Inflammatory macrophage (primary cell): ENCODE measurements around the gene PFN3.
"Not testable (repeated sequence)": the region's sequence is repeated elsewhere in the genome, so short reads cannot be mapped to it uniquely, and the experiment has no call there.

ENCODE experiments used
- DNase-seq, 2 donors: peaks; one replicate each; pipeline ENCODE4 v3.0.0-alpha.2; 2020 to 2022

Gene PFN3

GRCh38 chr5:177372034-177372896 lies 28.2 kb downstream of the PFN3 start:
- DNase-seq, result peak in 1 of 2 donors; percentile 23

- no peak for DNase-seq
These were observed 29.1 kb downstream of the PFN3 start for GRCh38 chr5:177371120-177372033.

DNA sequence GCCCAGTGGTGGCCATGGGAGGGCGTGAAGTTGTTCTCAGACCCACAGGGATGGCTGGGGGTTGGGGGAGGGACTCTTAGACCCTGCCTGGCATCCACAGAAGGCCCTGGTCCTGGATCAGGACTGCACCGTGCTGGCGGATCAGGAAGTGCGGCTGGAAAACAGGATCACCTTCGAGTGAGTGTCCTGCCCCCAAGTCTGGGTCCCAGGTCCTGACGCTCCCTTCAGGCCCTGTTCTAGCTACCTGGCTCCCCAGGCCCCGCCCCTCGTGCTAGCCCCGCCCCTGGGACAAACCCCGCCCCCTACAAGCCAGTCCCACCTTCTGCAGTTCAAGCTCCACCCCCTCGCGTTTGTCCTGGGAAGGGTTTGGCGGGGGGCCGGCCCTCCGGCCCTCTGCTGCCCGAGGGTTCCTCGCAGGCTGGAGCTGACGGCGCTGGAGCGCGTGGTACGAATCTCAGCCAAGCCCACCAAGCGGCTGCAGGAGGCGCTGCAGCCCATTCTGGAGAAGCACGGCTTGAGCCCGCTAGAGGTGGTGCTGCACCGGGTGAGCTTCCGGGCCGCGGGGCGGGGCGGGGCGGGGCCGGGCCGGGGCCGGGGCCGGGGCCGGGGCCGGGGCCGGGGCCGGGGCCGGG lies 29.9 kb downstream of the PFN3 start:
- DNase-seq, result peak; percentile 54 to 72

GRCh38 chr5:177369645-177370440 lies 30.6 kb downstream of the PFN3 start:
- DNase-seq, result no peak

DNA sequence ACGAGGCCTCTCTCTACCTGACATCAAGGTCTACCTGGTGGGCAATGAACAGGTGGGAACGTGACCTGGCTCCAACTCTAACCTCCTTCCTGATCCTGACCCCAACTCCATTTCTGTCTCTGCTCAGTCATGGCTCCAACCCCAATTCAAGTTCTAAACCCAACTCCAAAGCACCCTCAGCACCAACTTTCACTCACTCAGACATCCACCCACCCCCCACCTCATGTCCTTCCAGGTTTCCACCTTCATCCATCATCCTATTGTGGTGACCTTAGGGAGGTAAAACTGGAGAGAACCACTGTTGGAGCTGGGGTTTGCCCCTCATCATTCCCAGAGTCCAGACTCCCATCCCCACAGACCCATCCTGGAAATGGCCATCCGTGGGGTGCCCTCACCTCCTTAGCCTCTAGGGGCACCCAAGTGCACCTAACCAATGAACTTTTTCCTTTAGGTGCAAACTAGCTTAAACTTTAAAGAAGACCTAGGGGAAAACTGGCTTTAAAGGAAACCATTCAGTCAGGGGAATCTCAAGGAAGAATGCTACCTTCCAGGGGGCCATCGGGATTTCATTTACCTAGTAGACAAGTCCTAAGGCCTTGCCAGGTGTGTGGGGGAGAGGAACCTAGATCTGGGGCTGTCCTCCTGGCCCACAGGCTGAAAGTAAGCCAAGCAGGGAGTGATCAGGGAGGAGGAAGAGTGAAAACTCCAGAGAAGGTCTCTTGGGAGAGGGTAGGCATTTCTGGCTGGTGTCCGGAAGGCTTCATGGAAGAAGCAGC lies 31.4 kb downstream of the PFN3 start:
- peak; percentile 35 for DNase-seq

- DNase-seq, result no peak
These were observed 32.2 kb downstream of the PFN3 start for GRCh38 chr5:177367981-177368868.

DNA sequence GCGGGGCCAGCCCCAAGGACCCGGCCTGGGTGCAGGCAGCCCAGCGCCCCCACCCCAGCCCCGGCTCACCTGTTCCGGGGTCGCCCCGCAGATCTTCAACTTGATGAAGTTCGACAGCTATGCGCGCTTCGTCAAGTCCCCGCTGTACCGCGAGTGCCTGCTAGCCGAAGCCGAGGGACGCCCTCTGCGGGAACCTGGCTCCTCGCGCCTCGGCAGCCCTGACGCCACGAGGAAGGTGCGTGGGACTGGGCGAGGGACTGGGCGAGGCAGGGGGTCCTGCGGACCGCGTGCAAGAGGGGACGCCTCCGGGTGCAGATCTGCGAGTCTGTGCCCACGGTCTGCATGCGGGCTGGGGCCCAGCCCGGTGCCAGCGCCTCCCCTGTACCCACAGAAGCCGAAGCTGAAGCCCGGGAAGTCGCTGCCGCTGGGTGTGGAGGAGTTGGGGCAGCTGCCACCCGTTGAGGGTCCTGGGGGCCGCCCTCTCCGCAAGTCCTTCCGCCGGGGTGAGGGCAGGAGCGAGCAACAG lies 33.1 kb downstream of the PFN3 start:
- no peak for DNase-seq

DNA sequence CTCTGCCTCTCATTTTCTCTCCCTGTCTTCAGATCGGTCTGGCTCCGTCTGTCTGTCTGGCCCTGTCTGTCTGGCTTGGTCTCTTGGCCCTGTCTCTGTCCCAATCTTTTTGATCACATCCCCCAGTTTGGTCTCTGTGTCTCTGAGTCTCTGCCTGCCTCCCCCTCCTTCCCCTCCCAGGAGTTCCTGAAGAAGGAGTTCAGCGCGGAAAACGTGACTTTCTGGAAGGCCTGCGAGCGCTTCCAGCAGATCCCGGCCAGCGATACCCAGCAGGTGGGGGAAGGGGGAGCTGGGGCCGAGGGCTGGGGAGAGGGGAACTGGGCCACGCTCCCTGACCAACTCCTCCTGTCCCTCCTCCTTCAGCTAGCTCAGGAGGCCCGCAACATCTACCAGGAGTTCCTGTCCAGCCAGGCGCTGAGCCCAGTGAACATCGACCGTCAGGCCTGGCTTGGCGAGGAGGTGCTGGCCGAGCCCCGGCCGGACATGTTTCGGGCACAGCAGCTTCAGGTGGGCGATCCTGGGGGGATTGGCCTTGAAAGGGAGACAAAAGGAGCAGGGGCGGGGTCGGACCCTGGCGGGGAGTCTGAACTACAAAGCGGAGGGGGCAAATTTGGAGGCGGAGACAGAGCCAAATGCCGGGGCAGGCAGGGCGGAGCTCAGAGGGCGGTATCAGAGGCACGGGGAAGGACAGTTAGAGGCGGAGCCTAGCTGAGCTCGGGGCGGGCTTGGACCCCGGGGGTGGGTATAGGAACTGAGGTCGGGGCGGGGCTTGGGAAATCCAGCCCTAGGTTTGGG lies 33.7 kb downstream of the PFN3 start:
- DNase-seq, result no peak

GRCh38 chr5:177365845-177366527 lies 34.5 kb downstream of the PFN3 start:
- DNase-seq, result no peak

GRCh38 chr5:177364159-177364962 lies 36.1 kb downstream of the PFN3 start:
- DNase-seq, result peak; percentile 26 to 58

GRCh38 chr5:177363565-177363964 lies 36.9 kb downstream of the PFN3 start:
- DNase-seq, result no peak

DNA sequence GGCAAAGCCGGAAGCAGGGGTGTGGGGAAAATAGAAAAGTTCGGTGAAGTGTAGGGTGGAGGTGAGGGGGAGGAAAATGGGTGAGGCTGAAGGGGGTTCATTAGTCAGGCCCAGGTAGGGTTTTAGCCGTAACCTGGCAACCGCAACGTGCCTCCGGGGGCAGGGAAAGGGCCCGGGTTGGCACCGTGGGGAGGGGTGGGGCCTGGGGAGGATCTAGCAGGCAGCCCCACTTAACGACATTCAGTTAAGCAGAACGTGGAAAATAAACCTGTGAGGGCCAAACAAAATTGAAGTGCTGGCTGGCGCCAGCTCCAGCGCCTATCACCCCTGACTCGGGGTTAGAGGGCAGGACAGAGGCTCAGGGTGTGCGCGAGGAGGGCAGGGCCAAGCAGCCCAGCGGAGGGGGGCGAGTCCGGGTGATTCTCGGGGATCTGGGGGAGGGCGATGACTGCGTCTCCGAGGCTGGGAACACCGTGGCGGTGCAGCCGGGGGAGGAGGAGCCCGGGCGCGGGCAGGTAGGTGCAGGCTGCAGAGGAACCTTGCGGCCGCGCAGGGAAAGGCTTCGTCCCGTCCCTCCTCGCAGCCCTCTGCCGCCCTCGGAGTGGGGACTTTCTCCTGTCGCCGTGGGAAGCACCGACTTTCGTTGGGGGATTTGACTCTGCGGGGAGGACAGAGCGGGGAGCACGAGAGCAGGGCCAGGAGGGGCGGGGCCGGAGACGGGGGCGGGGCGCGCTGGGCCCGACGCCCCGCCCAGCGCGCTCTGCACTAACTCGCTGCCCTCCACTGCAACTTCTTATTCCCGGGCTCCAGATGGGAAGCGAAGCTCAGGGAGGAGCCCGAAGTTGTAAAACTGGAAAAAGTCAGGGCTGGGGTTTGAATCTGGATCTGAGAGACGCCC lies 37.6 kb downstream of the PFN3 start:
- peak in 1 of 2 donors; percentile 38 for DNase-seq

- no peak for DNase-seq
These were observed 38.2 kb downstream of the PFN3 start for GRCh38 chr5:177362292-177362609.

DNA sequence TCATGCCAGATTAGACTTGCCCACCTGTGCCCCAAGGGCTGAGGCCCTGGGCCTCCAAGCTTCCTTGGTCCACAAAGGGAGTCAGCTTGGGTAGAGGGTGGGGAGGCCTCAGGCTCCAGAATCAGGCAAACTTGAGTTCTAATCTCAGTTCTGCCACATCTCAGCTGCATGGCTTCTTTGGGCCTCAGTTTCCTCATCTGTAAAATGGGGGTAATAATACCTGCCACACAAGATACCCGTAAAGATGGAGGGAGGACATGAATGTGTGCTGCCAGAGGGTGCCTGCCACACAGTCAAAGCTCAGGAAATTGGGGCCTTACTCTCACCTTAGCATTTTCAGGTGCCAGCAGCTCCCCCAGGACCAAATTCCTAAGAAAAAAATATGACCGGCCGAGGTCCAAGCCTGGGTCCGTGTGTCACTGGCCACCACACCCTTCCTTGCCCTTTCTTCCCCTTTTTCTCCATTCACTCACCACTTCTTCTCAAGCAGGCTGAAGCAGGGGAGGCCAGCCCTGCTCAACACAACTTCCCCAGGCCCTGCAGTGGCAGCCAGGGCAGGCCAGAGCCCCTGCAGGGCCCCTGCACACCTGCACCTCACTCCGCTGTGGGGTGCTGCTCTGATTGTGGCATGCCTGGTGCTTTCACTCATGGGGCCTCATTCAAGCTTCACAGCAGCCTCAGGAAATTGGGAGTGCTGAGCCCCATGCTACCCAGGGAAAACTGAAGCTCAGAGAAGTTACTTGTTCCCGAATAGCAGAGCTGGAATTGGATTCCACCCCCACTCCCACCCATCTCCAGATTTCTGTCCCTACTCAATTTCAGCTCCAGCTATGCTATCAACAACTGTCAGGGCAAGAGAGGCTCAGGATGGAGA lies 38.8 kb downstream of the PFN3 start:
- peak; percentile 46 to 64 for DNase-seq

- DNase-seq, result not testable (repeated sequence)
These were observed 39.7 kb downstream of the PFN3 start for GRCh38 chr5:177360740-177361139.

- no peak for DNase-seq
These were observed 40.6 kb downstream of the PFN3 start for GRCh38 chr5:177359860-177360259.
